CD4-positive, alpha-beta T cell treated with Interferon gamma for 1 hour (primary cell): Measurements from ENCODE around the gene UNC5C.

Experiments used
- DNase-seq: peaks from one replicate; pipeline ENCODE4 v3.0.0-alpha.2; 2020

UNC5C gene

DNA sequence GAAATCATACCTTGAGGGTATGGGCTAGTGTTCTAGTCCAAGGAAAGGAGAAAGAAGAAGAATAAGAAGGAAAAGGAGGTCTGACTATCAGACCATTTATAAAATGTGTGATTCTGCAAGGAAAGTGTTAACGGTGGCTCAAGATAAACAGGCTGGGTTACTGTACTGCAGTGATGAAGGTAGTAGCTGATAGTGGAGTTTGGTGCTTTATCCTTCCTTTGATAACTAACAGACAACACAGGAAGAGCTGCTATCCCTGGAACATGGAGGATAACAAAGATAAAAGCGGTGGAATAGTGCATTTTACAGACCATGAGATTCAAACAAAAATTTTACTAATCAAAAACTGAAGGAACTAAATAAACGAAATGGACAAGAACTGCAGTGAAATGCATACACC, 2.6 kb downstream of the UNC5C start:
- no peak for DNase-seq

DNA sequence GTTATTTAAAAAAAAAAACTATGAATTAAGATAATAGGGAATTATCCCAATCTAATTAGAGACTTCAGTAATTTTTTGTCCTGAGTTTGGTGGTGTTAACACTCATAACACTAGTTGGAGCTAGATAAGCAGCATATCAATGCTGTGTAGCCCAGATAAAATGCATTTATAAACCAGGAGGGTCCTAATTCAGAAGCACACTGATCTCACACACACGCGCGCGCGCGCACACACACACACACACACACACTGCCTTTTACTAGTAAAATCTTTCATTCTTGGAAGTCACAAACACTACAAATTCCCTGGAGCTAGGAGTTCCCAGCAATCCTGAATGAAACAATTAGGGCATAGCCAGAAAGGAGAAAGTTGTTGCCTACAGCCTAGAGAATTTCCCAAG, 3.2 kb downstream of the UNC5C start:
- DNase-seq, result no peak

DNA sequence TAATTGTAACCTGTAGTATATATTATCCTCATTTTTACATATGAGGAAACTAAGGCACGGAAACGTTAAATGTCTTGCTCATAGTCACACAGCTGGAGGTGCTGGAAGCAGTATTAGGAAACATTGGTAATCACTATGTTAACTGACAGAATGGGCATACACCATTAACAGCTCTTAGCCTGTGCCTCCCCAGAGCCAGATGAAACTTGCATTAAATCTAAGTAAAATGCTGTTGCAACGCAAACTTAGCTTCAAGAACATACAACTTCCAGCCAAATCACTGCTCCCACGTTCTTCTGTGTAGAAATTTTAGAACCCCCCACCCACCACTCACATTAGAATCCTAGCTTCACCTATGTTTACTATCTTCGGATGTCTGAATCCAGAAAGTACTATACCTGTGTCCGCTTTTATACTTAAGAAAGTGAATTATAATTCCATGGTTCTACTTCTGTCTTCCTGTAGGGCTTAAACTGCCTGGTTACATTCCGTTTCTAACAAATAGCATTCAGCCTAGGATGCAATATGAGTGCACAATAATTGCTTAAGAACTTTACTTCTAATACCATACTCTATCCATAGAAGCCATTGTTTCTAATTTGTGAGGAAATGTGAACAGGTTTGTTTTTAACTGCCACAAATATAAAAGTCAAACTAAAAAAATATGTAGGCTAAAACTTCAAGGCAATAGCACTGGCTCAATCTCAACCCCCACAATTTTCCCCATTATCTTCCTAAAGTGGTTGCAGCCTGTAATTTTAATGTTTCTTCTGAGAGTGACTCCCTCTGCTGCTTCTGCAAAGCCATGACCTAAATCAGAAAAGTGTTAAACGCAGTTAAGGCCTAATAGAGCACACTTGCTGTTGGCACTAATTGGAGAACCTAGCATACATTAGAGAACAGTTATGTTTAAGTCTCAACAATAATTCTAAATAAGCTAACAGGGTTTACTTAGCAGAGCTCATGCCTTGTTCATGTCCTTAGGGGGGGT, 4.4 kb downstream of the UNC5C start:
- no peak for DNase-seq

DNA sequence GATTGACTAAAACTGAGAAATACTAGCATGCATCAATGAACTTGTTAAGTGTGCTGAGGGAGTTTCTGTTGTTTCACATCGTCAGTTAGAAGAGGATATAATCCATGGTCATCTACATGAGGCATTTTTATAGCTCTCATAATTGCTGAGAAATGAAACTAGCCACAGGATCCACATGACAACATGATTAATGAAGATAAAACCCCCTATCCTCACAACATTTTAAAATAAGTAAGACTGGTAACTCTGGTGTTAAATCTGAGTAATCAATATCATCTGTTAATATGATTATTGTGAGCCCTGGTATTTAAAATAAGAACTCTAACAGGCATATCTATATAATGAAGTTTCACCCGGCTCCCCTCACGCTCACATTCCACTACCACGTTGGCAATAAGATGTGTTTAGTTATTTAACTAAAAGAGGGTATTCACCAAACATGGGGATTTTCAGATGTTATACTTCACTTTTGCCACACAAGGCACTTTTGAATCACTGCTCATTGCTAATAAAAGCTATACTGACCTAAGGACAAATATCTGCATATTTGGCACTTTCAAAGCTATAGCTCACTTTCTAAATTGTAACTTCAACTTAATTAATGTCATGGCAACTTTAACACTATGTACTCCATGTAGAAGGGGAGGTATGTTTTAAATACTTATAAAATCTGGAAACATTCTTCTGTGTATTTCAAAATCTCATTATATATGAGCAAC, 6.7 kb downstream of the UNC5C start:
- no peak for DNase-seq

DNA sequence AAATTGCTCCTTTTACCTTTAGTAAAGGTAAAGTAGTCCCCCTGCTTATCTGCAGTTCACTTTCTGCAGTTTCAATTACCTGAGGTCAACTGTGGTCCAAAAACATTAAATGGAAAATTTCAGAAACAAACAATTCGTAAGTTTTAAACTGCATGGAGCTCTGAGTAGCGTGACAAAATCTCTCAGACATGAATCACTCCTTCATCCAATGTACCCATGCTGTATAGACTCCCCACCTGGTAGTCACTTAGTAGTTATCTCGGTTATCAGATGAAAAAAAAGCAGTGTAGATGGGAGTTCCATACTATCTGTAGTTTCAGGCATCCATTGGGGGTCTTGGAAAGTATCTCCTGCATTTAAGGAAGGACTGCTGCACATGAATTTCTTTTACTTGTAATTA, 7.7 kb downstream of the UNC5C start:
- DNase-seq, result no peak

DNA sequence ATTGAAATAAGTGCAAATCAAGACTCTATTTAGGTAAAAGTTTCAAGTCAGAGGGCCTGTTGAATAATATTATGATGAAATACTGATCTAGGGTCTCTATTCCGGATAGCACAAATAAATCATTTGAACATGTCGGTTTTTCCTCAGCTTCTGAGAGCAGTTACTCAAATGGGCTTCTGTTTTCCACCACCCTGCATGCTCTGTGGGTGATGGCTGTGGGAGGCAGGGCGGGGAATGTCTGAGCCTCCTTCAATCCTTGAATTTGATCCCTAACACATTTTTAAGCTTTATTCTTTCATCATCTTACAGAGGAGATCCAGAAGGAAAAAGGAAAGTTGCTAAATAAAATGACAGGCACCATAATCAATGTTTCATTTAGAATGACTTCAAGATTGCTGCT, 8.5 kb downstream of the UNC5C start:
- no peak for DNase-seq

DNA sequence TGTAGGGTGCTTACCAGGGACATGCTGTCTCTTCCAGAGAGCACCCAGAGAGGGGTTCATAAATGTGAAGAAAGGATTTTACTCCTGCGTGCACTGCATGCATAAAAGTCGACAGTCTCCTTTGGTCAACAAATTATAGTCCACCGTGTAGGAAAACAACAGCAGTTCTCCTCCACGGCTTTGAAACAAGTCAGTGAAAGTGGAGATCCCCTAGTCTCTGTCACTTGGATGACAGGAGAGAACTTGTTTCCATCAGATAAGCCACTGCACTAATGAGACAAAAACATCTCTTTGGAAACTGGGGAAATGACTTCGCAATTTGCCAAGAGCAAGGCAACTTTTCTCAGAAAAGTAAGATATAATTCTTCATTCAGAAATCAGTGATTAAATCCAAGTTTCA, 9.7 kb downstream of the UNC5C start:
- no peak for DNase-seq

DNA sequence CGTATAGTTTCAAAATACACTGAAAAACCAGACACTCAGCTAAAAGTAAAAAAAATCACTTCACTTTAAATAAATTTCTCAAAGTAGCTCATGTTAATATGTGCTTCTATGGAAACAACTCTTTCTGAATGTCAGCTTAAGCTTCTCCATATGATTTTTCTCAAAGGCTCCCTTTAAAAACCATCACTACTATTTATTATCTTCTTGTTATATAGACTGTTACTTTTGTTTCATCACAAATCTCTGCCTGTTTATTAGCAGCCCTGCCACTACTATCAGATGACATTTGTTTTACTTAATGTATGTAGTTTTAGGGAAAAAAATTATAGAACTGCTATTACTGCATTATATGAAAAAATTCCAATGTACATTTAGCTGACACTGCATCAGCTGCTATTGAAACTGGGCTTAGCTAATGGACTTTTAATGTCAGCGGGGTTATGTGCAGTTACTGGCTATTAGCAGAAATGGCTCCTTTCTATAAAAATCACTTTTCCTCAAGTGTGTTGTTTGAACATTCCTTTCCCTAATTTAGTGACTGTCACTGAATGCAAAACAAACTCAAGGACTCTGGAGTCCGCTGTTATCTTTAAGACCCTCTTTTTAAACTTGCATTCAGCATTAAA, 10.8 kb downstream of the UNC5C start:
- DNase-seq, result no peak

DNA sequence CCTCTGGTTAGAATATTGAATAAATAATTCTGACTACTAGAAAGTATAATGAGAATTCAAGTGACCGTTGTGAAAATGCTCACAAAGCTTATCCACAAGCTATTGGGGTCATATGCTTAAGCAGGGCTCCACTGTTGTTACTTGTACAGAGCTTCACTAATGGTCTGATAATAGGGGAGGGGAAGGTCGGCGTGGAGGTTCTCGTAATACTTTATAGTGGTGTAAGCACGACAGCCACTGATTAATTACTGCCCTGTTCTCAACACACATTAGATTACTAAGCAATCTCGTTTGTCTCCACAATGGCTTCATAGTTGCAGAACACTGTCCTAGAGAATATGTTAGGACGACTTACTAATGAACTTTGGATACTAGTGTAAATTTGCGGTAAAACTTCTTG, 11.6 kb downstream of the UNC5C start:
- DNase-seq, result no peak

DNA sequence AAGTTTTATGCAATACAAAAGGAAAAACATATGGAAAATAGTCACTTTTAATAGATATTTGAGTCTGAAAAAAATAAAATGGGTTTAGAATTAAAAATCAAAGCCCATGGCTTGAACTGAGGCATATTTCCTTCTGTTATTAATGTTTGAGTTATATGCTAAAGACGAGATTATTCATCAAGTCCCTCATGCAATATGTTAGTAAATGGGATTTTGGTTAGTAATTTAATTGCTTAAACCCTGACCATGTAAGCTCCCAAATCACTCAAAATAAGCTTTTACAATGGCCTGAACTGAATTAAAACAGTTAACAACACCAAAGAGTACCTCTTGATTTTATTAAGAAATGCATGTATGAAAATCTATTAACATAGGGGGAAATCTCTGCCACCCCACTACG, 12.1 kb downstream of the UNC5C start:
- no peak for DNase-seq

DNA sequence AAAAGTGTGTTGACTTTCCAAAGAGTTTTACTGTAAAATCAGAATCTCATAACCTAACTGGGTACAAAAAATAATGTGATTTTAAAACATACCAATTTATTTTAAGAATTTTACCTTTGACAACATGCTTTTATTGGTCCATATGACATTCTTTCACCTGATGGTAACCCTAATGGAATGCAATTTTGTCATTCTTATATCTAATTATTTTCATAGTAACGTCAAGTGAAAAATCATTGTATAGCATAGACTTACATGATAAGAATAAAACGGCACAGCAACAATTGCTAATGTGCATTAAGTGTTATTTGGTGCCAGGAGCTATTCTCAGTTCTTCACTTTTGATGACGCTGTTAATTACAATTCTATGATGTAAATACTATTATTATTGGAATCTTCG, 13.6 kb downstream of the UNC5C start:
- no peak for DNase-seq

DNA sequence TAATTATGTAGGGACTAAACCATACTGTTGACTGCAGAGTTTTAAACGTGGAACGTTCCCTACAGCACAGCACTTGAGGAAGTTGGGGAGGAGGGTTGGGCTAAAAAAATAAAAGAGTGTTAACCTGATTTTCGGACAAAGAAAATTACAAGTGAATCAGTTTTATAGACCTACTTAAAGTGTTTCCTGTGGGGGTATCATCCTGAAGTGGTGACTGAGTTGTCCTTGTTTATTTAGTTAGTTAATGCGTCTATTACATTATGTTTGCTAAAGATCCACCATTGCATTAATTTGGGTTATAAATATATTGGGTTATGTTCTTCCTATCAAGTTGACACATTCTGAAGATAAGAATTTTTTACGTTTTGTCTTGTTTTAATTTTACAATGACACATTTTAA, 14.7 kb downstream of the UNC5C start:
- no peak for DNase-seq

DNA sequence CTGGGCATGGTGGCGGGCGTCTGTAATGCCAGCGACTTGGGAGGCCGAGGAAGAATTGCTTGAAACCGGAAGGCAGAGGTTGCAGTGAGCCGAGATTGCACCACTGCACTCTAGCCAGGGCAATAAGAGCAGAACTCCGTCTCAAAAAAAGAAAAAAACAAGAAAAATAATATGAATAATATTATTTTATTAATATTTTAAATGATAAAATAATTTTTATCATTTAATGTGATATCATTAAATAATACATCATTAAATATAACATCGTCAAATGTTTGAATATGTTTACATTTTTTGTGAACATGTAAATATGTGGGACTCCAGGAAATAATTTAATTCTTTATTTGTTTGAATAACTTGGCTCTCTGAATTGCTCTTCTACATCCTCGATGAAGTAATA, 15.5 kb downstream of the UNC5C start:
- no peak for DNase-seq

DNA sequence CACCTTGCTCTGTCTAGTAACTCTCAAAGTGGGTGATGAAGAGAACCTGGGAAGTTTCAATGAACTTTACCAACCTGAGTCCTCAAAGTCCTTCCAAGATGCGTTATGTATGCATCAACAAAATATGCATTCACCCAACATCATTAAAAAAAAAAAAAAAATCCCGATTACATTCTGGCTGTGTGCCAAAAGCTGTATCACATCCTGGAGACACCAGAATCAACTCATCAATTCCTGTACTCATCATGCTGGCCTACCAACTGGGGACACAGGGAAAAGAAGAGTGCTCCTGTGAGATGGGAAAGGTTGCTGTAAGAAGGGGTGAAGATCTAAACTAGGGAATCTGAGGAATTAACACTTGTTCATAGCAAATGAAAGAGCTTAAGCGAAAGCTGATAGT, 16.5 kb downstream of the UNC5C start:
- no peak for DNase-seq

DNA sequence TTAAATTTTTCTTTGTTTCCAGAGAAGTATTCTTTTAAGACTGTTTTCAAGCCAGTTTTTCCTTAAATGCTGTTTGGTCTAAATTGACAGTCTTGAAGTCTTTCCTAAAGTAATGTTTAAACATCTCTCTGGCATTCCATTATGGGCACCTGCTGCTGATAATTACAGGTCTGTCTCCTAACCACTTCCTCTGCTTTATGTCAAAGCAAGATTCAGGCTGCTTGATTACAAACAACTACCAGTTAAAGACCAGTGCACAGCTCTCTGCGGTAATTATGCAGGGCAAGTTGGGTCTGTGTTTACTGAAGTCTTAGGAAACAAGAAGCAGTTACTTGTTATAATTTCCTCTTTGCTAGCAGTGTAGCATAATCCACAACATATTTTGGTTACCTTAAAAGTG, 17.6 kb downstream of the UNC5C start:
- no peak for DNase-seq

DNA sequence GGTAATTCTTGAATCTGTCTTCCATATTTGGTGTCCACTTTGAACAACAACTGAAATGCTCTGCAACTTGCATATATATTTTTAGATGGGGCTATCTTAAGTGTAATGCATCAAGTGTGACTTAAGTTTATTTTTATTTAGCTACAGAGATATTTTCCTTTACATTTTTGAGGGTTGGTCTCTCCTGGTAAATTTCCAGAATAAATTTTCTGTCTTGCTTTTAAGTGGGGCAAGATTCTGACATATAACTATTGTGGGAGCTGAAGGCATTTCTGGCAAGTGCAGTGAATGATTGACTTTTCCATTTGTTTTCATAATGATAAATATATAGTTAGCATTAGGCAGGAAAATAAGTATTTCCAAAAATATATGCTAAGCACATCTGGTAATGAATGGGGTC, 18.8 kb downstream of the UNC5C start:
- no peak for DNase-seq

DNA sequence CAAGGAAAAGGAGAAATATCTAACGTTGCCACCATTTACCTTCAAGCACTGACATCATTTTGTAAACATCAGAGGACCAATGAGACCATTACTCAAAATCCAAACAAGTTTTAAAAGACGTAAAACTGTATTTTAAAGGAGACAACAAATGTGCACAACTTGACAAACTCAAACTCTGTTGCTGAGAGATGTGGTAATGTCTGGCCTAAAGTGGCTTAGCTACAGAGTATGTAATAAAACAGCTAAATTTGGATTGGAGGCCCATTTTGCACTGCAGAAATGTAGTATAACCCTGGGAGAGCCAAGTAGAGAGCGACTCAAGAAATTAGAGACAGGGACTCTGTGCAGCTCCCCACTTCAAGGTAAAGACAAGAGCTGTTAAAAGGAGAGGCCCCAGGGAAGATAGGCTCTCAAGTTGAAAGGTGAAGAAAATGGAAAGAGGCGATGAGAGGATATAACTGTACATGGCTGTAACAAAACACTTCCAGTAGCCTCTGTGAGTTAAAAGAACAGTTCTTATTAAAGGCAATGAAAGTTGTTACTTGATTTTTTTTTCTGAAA, 20.3 kb downstream of the UNC5C start:
- DNase-seq, result no peak

DNA sequence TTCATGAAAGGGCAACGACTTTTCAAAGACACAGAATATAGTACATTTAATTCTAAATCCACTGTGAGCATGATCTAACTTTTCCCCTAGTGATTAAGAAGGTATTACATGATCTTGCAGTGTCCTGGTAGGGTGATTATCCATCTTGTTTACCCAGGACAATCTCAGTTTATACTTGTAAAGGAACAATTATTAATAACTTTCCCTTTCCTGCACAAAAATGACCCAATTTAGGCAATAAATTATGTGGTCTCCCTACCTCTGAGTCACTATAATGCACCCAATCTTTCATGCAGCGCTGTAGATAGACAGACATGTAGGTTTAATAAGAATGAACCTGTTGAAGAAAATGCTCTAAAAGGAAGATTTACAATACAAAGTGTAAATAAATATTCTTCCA, 22.7 kb downstream of the UNC5C start:
- no peak for DNase-seq

DNA sequence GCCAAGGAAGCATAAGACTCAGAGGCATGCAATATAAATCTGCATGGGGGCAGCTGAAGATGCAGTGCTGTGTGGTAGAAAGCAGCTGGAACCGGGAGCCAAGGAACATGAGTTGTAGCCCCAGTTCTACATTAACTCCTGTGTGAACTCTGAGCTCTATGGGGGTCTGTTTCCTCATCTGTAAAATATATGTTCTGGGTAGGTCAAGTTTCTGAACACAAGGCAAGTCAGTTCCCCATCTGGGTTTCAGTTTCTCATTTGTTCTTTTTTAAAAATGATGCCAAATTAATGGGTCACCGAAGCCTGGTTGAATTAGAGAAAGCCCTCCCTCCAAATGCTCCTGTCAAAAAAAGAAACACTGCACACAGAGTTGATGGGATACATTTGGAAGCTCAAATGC, 24.0 kb downstream of the UNC5C start:
- no peak for DNase-seq

DNA sequence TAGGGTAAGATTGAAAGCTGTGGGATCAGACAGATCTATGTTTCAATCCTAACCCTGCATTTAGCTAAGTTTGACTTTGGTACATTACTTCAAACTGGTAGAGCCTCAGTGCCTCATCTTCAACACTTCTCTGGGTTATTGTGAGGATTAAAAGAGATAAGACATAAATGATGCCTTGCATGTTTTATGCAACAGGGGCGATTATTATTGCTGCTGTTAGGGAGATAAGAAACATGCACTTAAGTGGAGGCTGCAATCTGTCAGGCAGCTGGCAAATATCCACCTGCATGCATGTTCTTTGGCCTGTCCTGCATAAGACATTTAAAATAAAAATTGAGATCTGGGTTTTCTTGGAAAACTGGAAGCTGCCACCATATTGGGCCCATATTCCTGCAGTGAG, 24.6 kb downstream of the UNC5C start:
- DNase-seq, result no peak

DNA sequence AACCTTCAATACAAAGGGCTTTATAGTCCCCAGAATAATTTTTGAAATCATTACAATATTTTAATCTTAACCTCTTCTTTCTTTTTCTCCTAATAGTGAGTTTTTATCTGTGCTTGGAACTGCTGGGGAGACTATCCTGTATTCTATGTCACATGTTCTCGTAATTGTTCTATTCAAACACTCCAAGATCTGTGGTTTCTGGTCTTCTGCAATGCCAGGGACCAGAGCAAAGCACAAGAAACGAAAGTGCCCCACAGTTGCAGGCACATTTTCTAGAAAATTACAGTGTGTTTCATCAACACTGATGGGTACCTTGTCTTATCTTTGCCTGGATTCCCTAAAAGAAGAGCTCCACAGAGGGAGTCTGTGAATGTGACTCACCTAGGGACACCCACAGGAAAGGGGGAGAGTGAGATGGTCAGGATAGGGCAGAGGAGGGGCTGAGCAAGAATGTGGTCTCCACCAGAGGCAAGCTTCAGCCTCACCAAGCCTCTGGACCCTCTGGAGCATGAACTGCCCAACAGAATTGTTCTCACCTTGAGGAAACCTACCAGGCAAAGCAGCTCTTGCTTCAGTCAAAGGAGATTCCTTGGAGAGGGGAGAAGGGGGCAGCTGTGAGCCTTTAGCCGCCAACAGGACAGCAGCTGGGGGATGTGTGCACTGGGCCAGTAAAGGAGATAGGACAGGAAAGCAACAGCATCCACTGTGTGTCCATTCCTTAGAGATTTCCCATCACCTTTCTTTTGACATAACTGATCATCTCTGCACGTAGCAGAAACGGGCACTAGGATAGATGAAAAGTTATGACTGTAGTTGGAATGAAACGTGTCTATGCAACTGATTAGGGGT, 25.9 kb downstream of the UNC5C start:
- DNase-seq, result no peak

DNA sequence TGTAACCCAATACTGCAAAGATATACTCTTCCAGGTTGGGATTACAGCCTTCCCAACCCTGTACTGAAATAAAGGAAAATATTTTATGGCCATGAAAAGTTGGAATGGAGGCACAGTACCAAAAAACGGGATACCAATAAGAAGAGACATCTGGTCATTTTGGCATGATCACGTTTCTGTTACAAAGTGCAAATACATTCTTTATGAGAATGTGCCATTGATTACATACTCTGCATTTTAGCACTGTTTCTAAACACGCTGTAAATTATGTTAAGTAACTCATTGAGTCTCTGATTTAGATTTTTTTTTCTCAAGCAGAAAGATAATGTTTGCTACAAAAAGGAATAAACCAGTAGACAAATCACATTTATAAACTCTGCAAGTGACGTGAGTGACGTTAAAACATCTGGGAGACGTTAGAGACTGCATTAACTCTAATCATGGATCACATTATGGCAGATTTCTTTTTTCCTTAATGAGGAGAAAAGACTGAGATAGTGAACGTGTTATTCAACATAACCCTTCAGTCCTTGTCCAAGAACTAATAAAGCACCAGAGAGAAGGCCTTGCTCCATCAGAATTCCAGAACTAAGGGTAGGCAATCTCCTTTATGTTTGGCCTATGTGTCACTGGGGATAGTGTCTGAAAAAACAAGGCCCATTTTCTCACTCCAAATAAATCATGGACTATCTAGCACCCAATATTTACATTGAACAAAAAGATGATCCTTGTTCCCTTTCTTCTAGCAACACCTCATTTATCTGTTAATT, 31.0 kb downstream of the UNC5C start:
- DNase-seq, result no peak
